ENCODE results near the gene CARMIL3. TPM values are rescaled to one million over a fixed set of nuclear protein-coding genes. Genes with fewer than 3 reads are reported as not detected.

The CARMIL3 gene
- total and polyA plus RNA-seq, 2 of the 8 experiments (the other 6 are each of a cell fraction or from before 2014, with no cell fraction given), result 6.0 to 9.0 TPM

GRCh38 chr14:24086193-24086955 lies 34.6 kb downstream of the CARMIL3 start:
- CTCF ChIA-PET (ENCODE audit: partially characterized antibody), result interaction anchor here (1.0 to 2.0 kb wide), 8 partner anchors 9 to 60 kb away, joined by 3 to 23 read pairs (median 4); no protein-coding TSS in a partner anchor
- no peak for TF ChIP-seq CHD2 (IDR thresholded peaks at IDR 0.05; ENCODE audit: low read length)
- no peak for TF ChIP-seq POLR2A (IDR thresholded peaks at IDR 0.05; ENCODE audit: control extremely low read depth in 1 of 2, low read depth in 2 of 2, low read length in 2 of 2)
- TF ChIP-seq ASH2L (IDR thresholded peaks at IDR 0.05; ENCODE audit: low read length), result no peak

More at GRCh38 chr14:24086193-24086955, 34.6 kb downstream of the CARMIL3 start:
- peaks cover 0 to 10% (median 7%) of the 10 kb centered on the region in 4 experiments; a peak in 5 of 7 replicates for H3K27me3 ChIP-seq (replicated peaks in 1 of 4; ENCODE audit: control insufficient read depth in 3 of 4, extremely low read depth in 1 of 4, insufficient read depth in 3 of 4, low read length in 3 of 4)
- H3K56ac ChIP-seq (replicated peaks; ENCODE audit: insufficient read length, low read depth, low read length), result no peak overlapping the region
- H3K79me1 ChIP-seq (ENCODE audit: low read depth, low read length), result no peaks in the 10 kb centered on the region
- H3K79me2 ChIP-seq (ENCODE audit: control insufficient read depth in 1 of 2, insufficient read depth in 2 of 2, low read length in 2 of 2), result no peaks in the 10 kb centered on the region
- no peak overlapping the region for H3K4me3 ChIP-seq (ENCODE audit: extremely low read depth in 1 of 4, insufficient read depth in 2 of 4, low read depth in 3 of 4, low read length in 4 of 4)
- no peak overlapping the region for H2BK120ac ChIP-seq (replicated peaks; ENCODE audit: low read depth, low read length)
- H4K20me1 ChIP-seq (replicated peaks in 1 of 2; ENCODE audit: control insufficient read depth in 1 of 2, insufficient read depth in 2 of 2, low read length in 2 of 2), result no peaks in the 10 kb centered on the region
- peaks cover 0 to 6% (median 4%) of the 10 kb centered on the region in 4 experiments; a peak in 6 of 7 replicates for H3K4me1 ChIP-seq (replicated peaks in 1 of 4; ENCODE audit: control insufficient read depth in 3 of 4, insufficient read depth in 4 of 4, low read length in 3 of 4)
- H4K91ac ChIP-seq (replicated peaks; ENCODE audit: insufficient read length, low read length), result no peak overlapping the region
- no peak overlapping the region for H3K27ac ChIP-seq (ENCODE audit: low read depth, low read length)
- peaks cover 4% of the 10 kb centered on the region; the same call in 1 of the 2 replicates for H3K23me2 ChIP-seq (ENCODE audit: low read depth, low read length)
- POLR2A ChIA-PET (ENCODE audit: partially characterized antibody), result interaction anchor here (0.7 to 27.2 kb wide), 7 partner anchors 9 to 35 kb away, joined by 3 to 626 read pairs (median 3); partner anchors contain the start of genes CARMIL3, CPNE6 and PCK2
- no peak overlapping the region for H2BK12ac ChIP-seq (ENCODE audit: low read depth, low read length)
- H3K36me3 ChIP-seq (ENCODE audit: control insufficient read depth in 2 of 4, insufficient read depth in 4 of 4, low read length in 3 of 4), result no peaks in the 10 kb centered on the region
- H4K5ac ChIP-seq (ENCODE audit: insufficient read length, low read depth, low read length), result no peak overlapping the region
- DNase-seq (ENCODE audit: low read depth in 1 of 2, low spot score in 2 of 2) (no peak), FAIRE-seq (no peak)
- H2AK5ac ChIP-seq (ENCODE audit: low read depth, low read length), result no peak overlapping the region
- H3K4me2 ChIP-seq (ENCODE audit: insufficient read depth in 1 of 2, low read depth in 2 of 2, low read length in 2 of 2), result no peak overlapping the region
- no peak overlapping the region for H3K9ac ChIP-seq (replicated peaks in 1 of 4; ENCODE audit: extremely low read depth in 1 of 4, low read depth in 3 of 4, low read length in 3 of 4)
- no peak overlapping the region for H3K4ac ChIP-seq (replicated peaks; ENCODE audit: insufficient read length, low read depth, low read length)
- no peak overlapping the region for H3K23ac ChIP-seq (ENCODE audit: insufficient read length)
- no peak overlapping the region for H4K8ac ChIP-seq (ENCODE audit: extremely low read depth, insufficient read depth, low read length)
- H2AFZ ChIP-seq (ENCODE audit: low read length), result no peak overlapping the region
- H2BK15ac ChIP-seq (ENCODE audit: low read length), result no peak overlapping the region
- H3K14ac ChIP-seq (ENCODE audit: insufficient read length), result no peak overlapping the region
- no peak overlapping the region for H2BK20ac ChIP-seq (ENCODE audit: low read length)
- no peak overlapping the region for H2BK5ac ChIP-seq (ENCODE audit: low read depth, low read length)
- H3K9me3 ChIP-seq (ENCODE audit: insufficient read depth in 2 of 2, low read depth in 1 of 2, low read length in 1 of 2), result no peaks in the 10 kb centered on the region
- 70% methylated on average over 3 of the region's 3 CpGs; no CpG with 5 or more reads in 1 of the 2 experiments for WGBS, 2 experiments (ENCODE audit: extremely low coverage in 1 of 2, insufficient coverage in 1 of 2, insufficient read length in 1 of 2, insufficient replicate concordance in 2 of 2, low coverage in 1 of 2, low lambda C conversion rate in 2 of 2, missing lambda C conversion rate in 1 of 2)
- H3K18ac ChIP-seq (ENCODE audit: extremely low read depth, low read length), result no peak overlapping the region

All from H1 (cell line).